HG03175 (cell line): Measurements from ENCODE around the gene MCU.

Source experiments
- ATAC-seq: cut with Tn5 transposase; IDR thresholded peaks from one replicate; pipeline ENCODE4 v1.9.1; 2021; ENCODE audit warnings: mild to moderate bottlenecking, moderate library complexity; ENCODE audit not compliant: unreplicated experiment

MCU gene

DNA sequence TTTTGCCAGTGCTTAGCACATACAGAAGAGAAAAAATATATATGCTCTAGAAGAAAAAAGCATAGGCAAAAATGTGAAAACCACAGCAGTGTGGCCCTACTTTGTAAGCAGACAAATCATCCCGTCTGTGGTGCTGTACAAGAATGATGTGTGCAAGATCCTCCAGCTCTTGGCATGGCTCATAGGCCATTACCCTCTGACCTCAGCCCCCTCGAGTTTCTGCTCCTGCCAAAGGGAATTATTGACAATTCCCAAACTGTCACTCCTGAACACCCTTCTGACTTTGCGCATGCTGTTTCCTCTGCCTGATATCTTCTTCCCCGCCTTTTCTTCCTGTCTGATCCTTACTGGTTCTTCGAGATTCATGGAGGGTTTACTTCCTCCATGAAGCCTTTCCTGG is 235.5 kb downstream of the MCU start:
- no peak for ATAC-seq

GRCh38 chr10:72928798-72929197 is 236.9 kb downstream of the MCU start:
- no peak for ATAC-seq

GRCh38 chr10:72930276-72930675 is 238.3 kb downstream of the MCU start:
- no peak for ATAC-seq

DNA sequence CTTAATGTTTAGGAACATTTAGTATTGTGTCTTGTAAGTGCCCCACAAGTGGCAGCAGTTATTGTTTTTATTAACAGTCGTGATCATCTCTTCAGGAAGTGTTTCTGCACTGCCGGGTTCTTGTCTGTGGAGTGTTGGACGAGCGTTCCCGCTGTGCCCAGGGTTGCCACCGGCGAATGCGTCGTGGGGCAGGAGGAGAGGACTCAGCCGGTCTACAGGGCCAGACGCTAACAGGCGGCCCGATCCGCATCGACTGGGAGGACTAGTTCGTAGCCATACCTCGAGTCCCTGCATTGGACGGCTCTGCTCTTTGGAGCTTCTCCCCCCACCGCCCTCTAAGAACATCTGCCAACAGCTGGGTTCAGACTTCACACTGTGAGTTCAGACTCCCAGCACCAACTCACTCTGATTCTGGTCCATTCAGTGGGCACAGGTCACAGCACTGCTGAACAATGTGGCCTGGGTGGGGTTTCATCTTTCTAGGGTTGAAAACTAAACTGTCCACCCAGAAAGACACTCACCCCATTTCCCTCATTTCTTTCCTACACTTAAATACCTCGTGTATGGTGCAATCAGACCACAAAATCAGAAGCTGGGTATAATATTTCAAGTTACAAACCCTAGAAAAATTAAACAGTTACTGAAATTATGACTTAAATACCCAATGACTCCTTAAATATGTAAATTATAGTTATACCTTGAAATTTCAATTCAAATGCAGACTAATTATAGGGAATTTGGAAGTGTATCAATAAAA is 240.5 kb downstream of the MCU start:
- ATAC-seq = no peak

DNA sequence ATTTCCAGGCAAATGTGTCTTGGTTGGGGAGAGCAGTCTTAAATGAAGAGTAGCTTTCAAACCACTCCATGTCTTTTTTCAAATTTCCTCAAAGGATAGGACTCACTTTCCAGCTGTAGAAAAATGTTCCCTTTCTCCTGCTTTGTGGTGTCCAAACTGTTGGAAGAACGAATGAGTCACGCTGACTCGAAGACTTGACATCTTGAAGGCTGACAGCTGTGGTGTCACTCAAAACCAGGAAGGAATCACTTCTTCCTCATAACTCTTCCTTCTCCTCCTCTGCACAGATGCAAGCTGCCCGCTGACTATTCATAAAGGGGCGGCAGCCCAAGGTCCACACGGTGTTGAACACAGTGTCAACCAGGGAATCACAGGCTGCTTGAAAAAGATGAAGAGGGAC is 243.4 kb downstream of the MCU start:
- no peak for ATAC-seq
